GM12878 (cell line): ENCODE results near the gene MAPKAPK2. TPM values are rescaled to one million over a fixed set of nuclear protein-coding genes. Genes with fewer than 3 reads are reported as not detected.
A peak's percentile ranks its signal among the peaks of the same experiment; 100 is the strongest.

ENCODE experiments used
- ATAC-seq: fragments of 200-7000 bp; cut with Tn5 transposase; 3 replicates; pipeline ENCODE4 v1.9.1; 2020; ENCODE audit warnings: mild to moderate bottlenecking, moderate library complexity
- BruUV-seq: library from RNA; stranded (reverse); fragments of 400-500 nt; replicated peaks from 2 replicates; lab custom pipeline; 2021; lab: Mats Ljungman, UMichigan
- CTCF ChIA-PET: fragments of 300-600 bp; sonication (Branson Sonifier 250); formaldehyde crosslinking; extraction: SDS; loops from one replicate; lab custom pipeline; 2021; ENCODE audit warnings: inconsistent platforms; lab: Yijun Ruan, JAX
- POLR2A ChIA-PET: fragments of 350-600 bp; formaldehyde crosslinking; extraction: SDS; loops from one replicate; lab custom pipeline; 2021; ENCODE audit warnings: inconsistent platforms; lab: Charles Lee
- RAD21 ChIA-PET: fragments of 300-600 bp; sonication (Branson Sonifier 250); formaldehyde crosslinking; loops from one replicate; lab custom pipeline; 2023; ENCODE audit warnings: antibody characterized with exemption; ENCODE audit not compliant: unreplicated experiment; lab: Charles Lee
- SMC1A ChIA-PET: fragments of 300-600 bp; sonication (Branson Sonifier 250); formaldehyde crosslinking; loops from one replicate; lab custom pipeline; 2023; ENCODE audit not compliant: unreplicated experiment, uncharacterized antibody; lab: Charles Lee
- DNase-seq: peaks from one replicate; pipeline ENCODE4 v3.0.0-alpha.2; 2011; ENCODE audit warnings: low read depth, low spot score
- FAIRE-seq: peaks from 3 replicates; lab custom pipeline; 2011; peaks lifted over from hg19 to GRCh38; lab: Jason Lieb, UNC
- H2AFZ ChIP-seq: 2 replicates; pipeline ENCODE4 v1.6.0; 2011; ENCODE audit warnings: low read depth, low read length, control low read depth; ENCODE audit not compliant: control insufficient read depth
- H3K27ac ChIP-seq: 2 replicates; pipeline ENCODE4 v1.5.1; 2011; ENCODE audit warnings: control low read depth; ENCODE audit not compliant: control insufficient read depth, insufficient read depth
- H3K27me3 ChIP-seq, 2 experiments: replicated peaks in 1 of 2; 2 replicates each; pipeline versions ENCODE4 v1.6.0 to v1.6.1; 2011; ENCODE audit warnings: low read length in 1 of 2; ENCODE audit not compliant: control insufficient read depth in 2 of 2, insufficient read depth in 2 of 2
- H3K36me3 ChIP-seq, 2 experiments: 2 replicates each; pipeline ENCODE4 v1.5.1; 2011; ENCODE audit warnings: low read length in 1 of 2; ENCODE audit not compliant: control insufficient read depth in 2 of 2, insufficient read depth in 2 of 2
- H3K4me1 ChIP-seq: 2 replicates; pipeline ENCODE4 v1.6.1; 2011; ENCODE audit warnings: mild to moderate bottlenecking, low read length, moderate library complexity, mixed read lengths; ENCODE audit not compliant: control insufficient read depth, insufficient read depth
- H3K4me2 ChIP-seq: 2 replicates; pipeline ENCODE4 v1.6.0; 2011; ENCODE audit warnings: control low read depth; ENCODE audit not compliant: control insufficient read depth, insufficient read depth
- H3K4me3 ChIP-seq: fragments of 200-600 bp; sonication (generic); 2 replicates; pipeline ENCODE4 v1.5.1; 2016
- H3K79me2 ChIP-seq: 2 replicates; pipeline ENCODE4 v1.6.0; 2011; ENCODE audit warnings: low read length; ENCODE audit not compliant: control insufficient read depth, insufficient read depth
- H3K9ac ChIP-seq: 2 replicates; pipeline ENCODE4 v1.8.0; 2011; ENCODE audit warnings: low read length, control low read depth, mixed read lengths; ENCODE audit not compliant: control insufficient read depth, insufficient read depth
- H3K9me3 ChIP-seq: replicated peaks from 3 replicates; pipeline ENCODE4 v1.5.1; 2011; ENCODE audit warnings: mild to moderate bottlenecking, low read length; ENCODE audit not compliant: control insufficient read depth, insufficient read depth
- H4K20me1 ChIP-seq: 2 replicates; pipeline ENCODE4 v1.6.0; 2011; ENCODE audit not compliant: control insufficient read depth, insufficient read depth
- RAD51 ChIP-seq: fragments of 450-650 bp; IDR thresholded peaks from 2 replicates; pipeline ENCODE4 v1.6.1; 2016; ENCODE audit warnings: moderate library complexity, mild to moderate bottlenecking, inconsistent platforms
- RELA ChIP-seq: fragments of 450-650 bp; IDR thresholded peaks from 2 replicates; pipeline ENCODE4 v1.8.0; 2014; ENCODE audit warnings: borderline replicate concordance; ENCODE audit not compliant: partially characterized antibody
- SIX5 ChIP-seq: IDR thresholded peaks from 2 replicates; pipeline ENCODE4 v1.6.1; 2011; ENCODE audit warnings: mild to moderate bottlenecking, low read depth, low read length, moderate library complexity; ENCODE audit not compliant: severe bottlenecking
- SREBF2 ChIP-seq: IDR thresholded peaks from 2 replicates; pipeline ENCODE4 v1.6.1; 2012; ENCODE audit warnings: mild to moderate bottlenecking, low read length
- STAT3 ChIP-seq: IDR thresholded peaks from 2 replicates; pipeline ENCODE4 v1.6.1; 2011; ENCODE audit warnings: low read depth, low read length, improper control_type of control experiment
- WGBS: methylation state at CpG from one replicate; pipeline ENCODE4 v1.1.6; 2016; ENCODE audit warnings: low lambda C conversion rate; ENCODE audit not compliant: insufficient replicate concordance, insufficient coverage; ENCODE audit errors: missing lambda C conversion rate; 5-methylcytosine and 5-hydroxymethylcytosine counted together
- in situ Hi-C: fragments of 300-500 bp; cut with MboI; formaldehyde crosslinking; loops from 9 replicates; pipeline ENCODE4 v1.14.3; 2018; ENCODE audit warnings: mixed read lengths
- intact Hi-C: fragments of 100-400 bp; cut with micrococcal nuclease; formaldehyde crosslinking; loops from one replicate; pipeline ENCODE4 v1.14.2; 2022; ENCODE audit not compliant: unreplicated experiment
- polyA plus RNA-seq, 11 experiments: library from polyadenylated mRNA; depleted of rRNA in 4 of 11; unstranded in 6 of 11; stranded (reverse) in 5 of 11; fragments of >200 nt; fragmentation: Nextera tagmentation in 4 of 11; fragmentation: Illumina TruSeq in 1 of 11; extraction: Ambion mirVana in 4 of 11; extraction: Trizol in 1 of 11; gene quantifications; 1 replicate in 1 of 11; 2 replicates in 10 of 11; pipeline versions ENCODE4 v1.2.1 to v1.2.3, GENCODE V29; 2011 to 2016; ENCODE audit warnings: inconsistent platforms in 2 of 11, missing spikeins in 2 of 11, low read depth in 1 of 11
- total RNA-seq, 4 experiments: library from RNA; depleted of rRNA in 3 of 4; stranded (reverse); fragments of >200 nt in 3 of 4; fragmentation: Illumina TruSeq in 1 of 4; extraction: Trizol in 1 of 4; gene quantifications; 2 replicates each; pipeline versions ENCODE4 v1.2.1 to v1.2.3, GENCODE V29; 2013 to 2021
- TF ChIP-seq, protein P1 (sequence below), 3 experiments: IDR thresholded peaks in 2 of 3; conservative IDR thresholded peaks in 1 of 3; 2 replicates each; pipeline ENCODE4 v1.5.1; 2011; ENCODE audit warnings: low read depth in 3 of 3, low read length in 3 of 3, mild to moderate bottlenecking in 3 of 3, control low read depth in 2 of 3, moderate library complexity in 2 of 3, inconsistent platforms in 1 of 3, mixed read lengths in 1 of 3; ENCODE audit not compliant: control insufficient read depth in 2 of 3, insufficient read depth in 1 of 3; ENCODE audit errors: extremely low read depth in 1 of 3
- TF ChIP-seq, protein P2 (sequence below): fragments of 450-650 bp; IDR thresholded peaks from 2 replicates; pipeline ENCODE4 v1.6.1; 2017; ENCODE audit warnings: mild to moderate bottlenecking, moderate library complexity
- TF ChIP-seq, protein P3 (sequence below): IDR thresholded peaks from 2 replicates; pipeline ENCODE4 v1.6.1; 2012; ENCODE audit warnings: low read length, inconsistent platforms

Gene MAPKAPK2
- total and polyA plus RNA-seq, 10 of the 15 experiments (the other 5 are each of a cell fraction or from before 2014, with no cell fraction given), result 0.72 to 92.2 (median 49.3) TPM

DNA sequence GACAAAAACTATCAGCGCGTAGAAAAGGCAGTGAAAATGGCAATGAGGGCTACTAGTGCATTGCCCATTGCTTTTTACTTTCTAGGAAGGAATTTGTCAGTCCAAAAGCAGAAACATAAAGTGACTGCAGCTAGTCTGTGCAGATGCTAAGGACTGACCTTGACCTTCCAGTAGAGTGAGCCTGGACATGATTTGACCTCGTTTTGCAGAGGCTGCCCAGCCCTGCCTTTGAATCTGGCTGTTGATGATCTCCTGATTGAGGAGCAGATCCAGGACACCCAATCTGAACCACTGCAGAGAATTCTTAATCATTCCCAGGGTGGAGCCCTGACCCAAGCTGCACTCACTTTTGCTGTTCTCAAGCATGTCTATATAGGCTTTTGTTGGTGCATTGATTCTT lies 27.8 kb upstream of the MAPKAPK2 start:
- POLR2A ChIA-PET, result interaction anchor here (0.6 to 0.9 kb wide), 3 partner anchors 13 to 22 kb away, joined by 3 to 4 read pairs (median 3); partner anchors contain the start of gene DYRK3
- RAD21 ChIA-PET, result interaction anchor here (0.7 to 5.3 kb wide), 3 partner anchors 18 to 51 kb away, joined by 3 to 42 read pairs (median 4); partner anchors contain the start of gene DYRK3
- intact Hi-C loops, result no loop called here
- no peak overlapping the region for H3K27ac ChIP-seq
- H3K36me3 ChIP-seq, result no peaks in the 10 kb centered on the region; a peak in 1 of 4 replicates
- in situ Hi-C loops, result no loop called here
- 79% methylated on average over 3 of the region's 3 CpGs for WGBS
- FAIRE-seq (no peak), DNase-seq (no peak), ATAC-seq (no peak)
- no peak overlapping the region for H2AFZ ChIP-seq
- H4K20me1 ChIP-seq, result no peaks in the 10 kb centered on the region
- no peak overlapping the region for H3K4me2 ChIP-seq
- CTCF ChIA-PET, result interaction anchor here (1.0 to 28.3 kb wide), 14 partner anchors 9 to 325 kb away, joined by 3 to 1150 read pairs (median 19); partner anchors contain the start of genes DYRK3 and EIF2D
- no peak overlapping the region for H3K9ac ChIP-seq
- peaks cover 6% of the 10 kb centered on the region for H3K4me1 ChIP-seq
- H3K9me3 ChIP-seq, result no peaks in the 10 kb centered on the region
- H3K79me2 ChIP-seq, result no peaks in the 10 kb centered on the region
- H3K27me3 ChIP-seq, result no peaks in the 10 kb centered on the region
- SMC1A ChIA-PET, result interaction anchor here (1.2 to 14.7 kb wide), 6 partner anchors 10 to 326 kb away, joined by 4 to 301 read pairs (median 14); partner anchors contain the start of gene DYRK3
- no peak overlapping the region for H3K4me3 ChIP-seq
- BruUV-seq, result no TSS peak
- TF ChIP-seq RELA (no peak), RAD51 (no peak), STAT3 (no peak), SREBF2 (no peak), SIX5 (no peak)

DNA sequence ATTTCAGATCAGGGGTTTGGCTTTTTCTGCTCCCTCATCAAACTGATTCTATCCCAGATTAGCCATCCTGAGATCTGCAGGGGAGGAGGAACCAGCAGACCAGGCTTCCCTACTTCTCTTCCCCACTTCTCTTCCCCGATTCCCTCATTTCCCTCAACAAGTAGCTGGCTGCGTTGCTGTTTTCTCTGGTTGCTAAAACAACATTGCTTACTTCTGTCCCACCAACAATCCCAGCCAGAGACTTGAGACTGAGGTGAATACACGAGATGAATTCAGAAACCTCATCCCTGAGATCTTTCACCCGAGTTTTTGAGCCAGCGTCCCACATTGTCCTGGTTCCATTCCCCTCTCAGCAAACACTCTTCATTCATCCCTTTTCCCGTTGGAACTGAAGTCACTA lies 27.0 kb upstream of the MAPKAPK2 start:
- in situ Hi-C loops (no loop called here), intact Hi-C loops (no loop called here)
- FAIRE-seq (no peak), ATAC-seq (no peak), DNase-seq (no peak)
- POLR2A ChIA-PET, result interaction anchor here (0.8 to 1.7 kb wide), 4 partner anchors 10 to 162 kb away, joined by 3 to 4 read pairs (median 4); no protein-coding TSS in a partner anchor
- H3K4me3 ChIP-seq, result no peak overlapping the region
- peak overlapping the region; percentile 58 for H3K4me2 ChIP-seq
- H3K9ac ChIP-seq, result no peak overlapping the region
- no peak overlapping the region; the same call in 1 of the 2 replicates for H2AFZ ChIP-seq
- no peaks in the 10 kb centered on the region for H3K79me2 ChIP-seq
- no peaks in the 10 kb centered on the region for H3K36me3 ChIP-seq
- H3K27me3 ChIP-seq, result no peaks in the 10 kb centered on the region
- CTCF ChIA-PET, result interaction anchor here (0.6 to 28.3 kb wide), 36 partner anchors 10 to 334 kb away, joined by 3 to 1150 read pairs (median 4); partner anchors contain the start of genes DYRK3, EIF2D, MAPKAPK2 and RASSF5
- H4K20me1 ChIP-seq, result no peaks in the 10 kb centered on the region
- BruUV-seq, result no TSS peak
- H3K9me3 ChIP-seq, result no peaks in the 10 kb centered on the region
- SMC1A ChIA-PET, result interaction anchor here (0.8 to 14.7 kb wide), 12 partner anchors 10 to 325 kb away, joined by 3 to 301 read pairs (median 4); partner anchors contain the start of genes DYRK3 and IKBKE
- peaks cover 6% of the 10 kb centered on the region for H3K4me1 ChIP-seq
- no peak overlapping the region for H3K27ac ChIP-seq
- WGBS, result 22% methylated on average over 6 of the region's 6 CpGs
- RAD21 ChIA-PET, result interaction anchor here (0.7 to 5.3 kb wide), 15 partner anchors 10 to 152 kb away, joined by 3 to 42 read pairs (median 4); partner anchors contain the start of genes DYRK3 and MAPKAPK2
- TF ChIP-seq, protein P1, sequence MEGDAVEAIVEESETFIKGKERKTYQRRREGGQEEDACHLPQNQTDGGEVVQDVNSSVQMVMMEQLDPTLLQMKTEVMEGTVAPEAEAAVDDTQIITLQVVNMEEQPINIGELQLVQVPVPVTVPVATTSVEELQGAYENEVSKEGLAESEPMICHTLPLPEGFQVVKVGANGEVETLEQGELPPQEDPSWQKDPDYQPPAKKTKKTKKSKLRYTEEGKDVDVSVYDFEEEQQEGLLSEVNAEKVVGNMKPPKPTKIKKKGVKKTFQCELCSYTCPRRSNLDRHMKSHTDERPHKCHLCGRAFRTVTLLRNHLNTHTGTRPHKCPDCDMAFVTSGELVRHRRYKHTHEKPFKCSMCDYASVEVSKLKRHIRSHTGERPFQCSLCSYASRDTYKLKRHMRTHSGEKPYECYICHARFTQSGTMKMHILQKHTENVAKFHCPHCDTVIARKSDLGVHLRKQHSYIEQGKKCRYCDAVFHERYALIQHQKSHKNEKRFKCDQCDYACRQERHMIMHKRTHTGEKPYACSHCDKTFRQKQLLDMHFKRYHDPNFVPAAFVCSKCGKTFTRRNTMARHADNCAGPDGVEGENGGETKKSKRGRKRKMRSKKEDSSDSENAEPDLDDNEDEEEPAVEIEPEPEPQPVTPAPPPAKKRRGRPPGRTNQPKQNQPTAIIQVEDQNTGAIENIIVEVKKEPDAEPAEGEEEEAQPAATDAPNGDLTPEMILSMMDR (IDR thresholded peaks at IDR 0.05 in 2 of 3, conservative IDR thresholded peaks at IDR 0.05 in 1 of 3; ENCODE audit: control insufficient read depth in 2 of 3, extremely low read depth in 1 of 3, insufficient read depth in 1 of 3, low read depth in 3 of 3, low read length in 3 of 3), result no peak
- TF ChIP-seq, protein P2, sequence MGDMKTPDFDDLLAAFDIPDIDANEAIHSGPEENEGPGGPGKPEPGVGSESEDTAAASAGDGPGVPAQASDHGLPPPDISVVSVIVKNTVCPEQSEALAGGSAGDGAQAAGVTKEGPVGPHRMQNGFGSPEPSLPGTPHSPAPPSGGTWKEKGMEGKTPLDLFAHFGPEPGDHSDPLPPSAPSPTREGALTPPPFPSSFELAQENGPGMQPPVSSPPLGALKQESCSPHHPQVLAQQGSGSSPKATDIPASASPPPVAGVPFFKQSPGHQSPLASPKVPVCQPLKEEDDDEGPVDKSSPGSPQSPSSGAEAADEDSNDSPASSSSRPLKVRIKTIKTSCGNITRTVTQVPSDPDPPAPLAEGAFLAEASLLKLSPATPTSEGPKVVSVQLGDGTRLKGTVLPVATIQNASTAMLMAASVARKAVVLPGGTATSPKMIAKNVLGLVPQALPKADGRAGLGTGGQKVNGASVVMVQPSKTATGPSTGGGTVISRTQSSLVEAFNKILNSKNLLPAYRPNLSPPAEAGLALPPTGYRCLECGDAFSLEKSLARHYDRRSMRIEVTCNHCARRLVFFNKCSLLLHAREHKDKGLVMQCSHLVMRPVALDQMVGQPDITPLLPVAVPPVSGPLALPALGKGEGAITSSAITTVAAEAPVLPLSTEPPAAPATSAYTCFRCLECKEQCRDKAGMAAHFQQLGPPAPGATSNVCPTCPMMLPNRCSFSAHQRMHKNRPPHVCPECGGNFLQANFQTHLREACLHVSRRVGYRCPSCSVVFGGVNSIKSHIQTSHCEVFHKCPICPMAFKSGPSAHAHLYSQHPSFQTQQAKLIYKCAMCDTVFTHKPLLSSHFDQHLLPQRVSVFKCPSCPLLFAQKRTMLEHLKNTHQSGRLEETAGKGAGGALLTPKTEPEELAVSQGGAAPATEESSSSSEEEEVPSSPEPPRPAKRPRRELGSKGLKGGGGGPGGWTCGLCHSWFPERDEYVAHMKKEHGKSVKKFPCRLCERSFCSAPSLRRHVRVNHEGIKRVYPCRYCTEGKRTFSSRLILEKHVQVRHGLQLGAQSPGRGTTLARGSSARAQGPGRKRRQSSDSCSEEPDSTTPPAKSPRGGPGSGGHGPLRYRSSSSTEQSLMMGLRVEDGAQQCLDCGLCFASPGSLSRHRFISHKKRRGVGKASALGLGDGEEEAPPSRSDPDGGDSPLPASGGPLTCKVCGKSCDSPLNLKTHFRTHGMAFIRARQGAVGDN, result no peak
- TF ChIP-seq, protein P3, sequence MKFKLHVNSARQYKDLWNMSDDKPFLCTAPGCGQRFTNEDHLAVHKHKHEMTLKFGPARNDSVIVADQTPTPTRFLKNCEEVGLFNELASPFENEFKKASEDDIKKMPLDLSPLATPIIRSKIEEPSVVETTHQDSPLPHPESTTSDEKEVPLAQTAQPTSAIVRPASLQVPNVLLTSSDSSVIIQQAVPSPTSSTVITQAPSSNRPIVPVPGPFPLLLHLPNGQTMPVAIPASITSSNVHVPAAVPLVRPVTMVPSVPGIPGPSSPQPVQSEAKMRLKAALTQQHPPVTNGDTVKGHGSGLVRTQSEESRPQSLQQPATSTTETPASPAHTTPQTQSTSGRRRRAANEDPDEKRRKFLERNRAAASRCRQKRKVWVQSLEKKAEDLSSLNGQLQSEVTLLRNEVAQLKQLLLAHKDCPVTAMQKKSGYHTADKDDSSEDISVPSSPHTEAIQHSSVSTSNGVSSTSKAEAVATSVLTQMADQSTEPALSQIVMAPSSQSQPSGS, result no peak
